WTC11 (cell line): ENCODE measurements around the gene SATB1.

ENCODE experiments used
- CREM ChIP-seq: sonication (generic); formaldehyde crosslinking; IDR thresholded peaks from 2 replicates; pipeline ENCODE4 v1.8.1; 2022; ENCODE audit warnings: mild to moderate bottlenecking, missing genetic modification reagents, moderate library complexity
- GABPB1 ChIP-seq: sonication (generic); formaldehyde crosslinking; IDR thresholded peaks from 2 replicates; pipeline ENCODE4 v1.8.1; 2023; ENCODE audit warnings: mild to moderate bottlenecking, missing genetic modification reagents
- NFYB ChIP-seq: sonication (generic); formaldehyde crosslinking; conservative IDR thresholded peaks from 2 replicates; pipeline ENCODE4 v1.8.0; 2022; ENCODE audit warnings: low read depth, missing genetic modification reagents
- NR1H2 ChIP-seq: sonication (generic); formaldehyde crosslinking; IDR thresholded peaks from 2 replicates; pipeline ENCODE4 v1.9.0; 2021; ENCODE audit warnings: mild to moderate bottlenecking, moderate library complexity, missing genetic modification reagents
- SOX15 ChIP-seq: fragments of 250-450 bp; sonication (Bioruptor Pico); IDR thresholded peaks from 2 replicates; pipeline ENCODE4 v1.9.0; 2021; ENCODE audit warnings: mild to moderate bottlenecking
- ZNF219 ChIP-seq: sonication (generic); formaldehyde crosslinking; IDR thresholded peaks from 2 replicates; pipeline ENCODE4 v1.8.0; 2023; ENCODE audit warnings: missing genetic modification reagents, mild to moderate bottlenecking, borderline replicate concordance
- ZNF317 ChIP-seq: sonication (generic); formaldehyde crosslinking; IDR thresholded peaks from 2 replicates; pipeline ENCODE4 v1.8.1; 2023; ENCODE audit warnings: low read depth, mild to moderate bottlenecking, moderate library complexity, missing genetic modification reagents, borderline replicate concordance
- TF ChIP-seq, protein P1 (sequence below): sonication (generic); formaldehyde crosslinking; IDR thresholded peaks from 2 replicates; pipeline ENCODE4 v1.8.0; 2022; ENCODE audit warnings: mild to moderate bottlenecking, missing genetic modification reagents
- TF ChIP-seq, protein P2 (sequence below): fragments of 200-600 bp; IDR thresholded peaks from 2 replicates; pipeline ENCODE4 v1.8.0; 2022; ENCODE audit warnings: antibody characterized with exemption
- TF ChIP-seq, protein P3 (sequence below): sonication (generic); formaldehyde crosslinking; IDR thresholded peaks from 2 replicates; pipeline ENCODE4 v1.8.0; 2022; ENCODE audit warnings: mild to moderate bottlenecking, missing genetic modification reagents
- TF ChIP-seq, protein P4 (sequence below): sonication (generic); formaldehyde crosslinking; IDR thresholded peaks from 2 replicates; pipeline ENCODE4 v1.8.1; 2023; ENCODE audit warnings: mild to moderate bottlenecking, missing genetic modification reagents
- TF ChIP-seq, protein P5 (sequence below): sonication (generic); formaldehyde crosslinking; IDR thresholded peaks from 2 replicates; pipeline ENCODE4 v1.8.1; 2023; ENCODE audit warnings: mild to moderate bottlenecking, missing genetic modification reagents, moderate library complexity
- TF ChIP-seq, protein P6 (sequence below): sonication (generic); formaldehyde crosslinking; conservative IDR thresholded peaks from 2 replicates; pipeline ENCODE4 v1.8.1; 2022; ENCODE audit warnings: mild to moderate bottlenecking, missing genetic modification reagents

DNA sequence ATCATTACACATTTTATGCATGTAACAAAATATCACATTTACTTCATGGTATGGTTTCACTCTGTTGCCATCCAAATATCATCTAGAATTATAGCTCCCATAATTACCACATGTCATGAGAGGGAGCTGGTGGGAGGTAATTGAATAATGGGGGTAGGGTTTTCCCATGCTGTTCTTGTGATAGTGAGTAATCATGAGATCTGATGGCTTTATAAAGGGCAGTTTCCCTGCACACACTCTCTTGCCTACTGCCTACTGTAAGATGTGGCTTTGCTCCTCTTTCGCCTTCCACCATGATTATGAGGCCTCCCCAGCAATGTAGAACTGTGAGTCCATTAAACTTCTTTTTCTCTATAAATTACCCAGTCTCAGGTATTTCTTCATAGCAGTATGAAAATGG lies 123.4 kb downstream of the SATB1 start:
- TF ChIP-seq, protein P1, sequence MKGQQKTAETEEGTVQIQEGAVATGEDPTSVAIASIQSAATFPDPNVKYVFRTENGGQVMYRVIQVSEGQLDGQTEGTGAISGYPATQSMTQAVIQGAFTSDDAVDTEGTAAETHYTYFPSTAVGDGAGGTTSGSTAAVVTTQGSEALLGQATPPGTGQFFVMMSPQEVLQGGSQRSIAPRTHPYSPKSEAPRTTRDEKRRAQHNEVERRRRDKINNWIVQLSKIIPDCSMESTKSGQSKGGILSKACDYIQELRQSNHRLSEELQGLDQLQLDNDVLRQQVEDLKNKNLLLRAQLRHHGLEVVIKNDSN (CRISPR knock-in tag): no peak
- TF ChIP-seq, protein P2, sequence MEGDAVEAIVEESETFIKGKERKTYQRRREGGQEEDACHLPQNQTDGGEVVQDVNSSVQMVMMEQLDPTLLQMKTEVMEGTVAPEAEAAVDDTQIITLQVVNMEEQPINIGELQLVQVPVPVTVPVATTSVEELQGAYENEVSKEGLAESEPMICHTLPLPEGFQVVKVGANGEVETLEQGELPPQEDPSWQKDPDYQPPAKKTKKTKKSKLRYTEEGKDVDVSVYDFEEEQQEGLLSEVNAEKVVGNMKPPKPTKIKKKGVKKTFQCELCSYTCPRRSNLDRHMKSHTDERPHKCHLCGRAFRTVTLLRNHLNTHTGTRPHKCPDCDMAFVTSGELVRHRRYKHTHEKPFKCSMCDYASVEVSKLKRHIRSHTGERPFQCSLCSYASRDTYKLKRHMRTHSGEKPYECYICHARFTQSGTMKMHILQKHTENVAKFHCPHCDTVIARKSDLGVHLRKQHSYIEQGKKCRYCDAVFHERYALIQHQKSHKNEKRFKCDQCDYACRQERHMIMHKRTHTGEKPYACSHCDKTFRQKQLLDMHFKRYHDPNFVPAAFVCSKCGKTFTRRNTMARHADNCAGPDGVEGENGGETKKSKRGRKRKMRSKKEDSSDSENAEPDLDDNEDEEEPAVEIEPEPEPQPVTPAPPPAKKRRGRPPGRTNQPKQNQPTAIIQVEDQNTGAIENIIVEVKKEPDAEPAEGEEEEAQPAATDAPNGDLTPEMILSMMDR: no peak
- TF ChIP-seq NR1H2 (CRISPR knock-in tag) (no peak), CREM (CRISPR knock-in tag) (no peak), NFYB (no peak), SOX15 (CRISPR knock-in tag) (no peak), ZNF219 (CRISPR knock-in tag) (no peak), GABPB1 (no peak), ZNF317 (CRISPR knock-in tag) (no peak)
- TF ChIP-seq, protein P3, sequence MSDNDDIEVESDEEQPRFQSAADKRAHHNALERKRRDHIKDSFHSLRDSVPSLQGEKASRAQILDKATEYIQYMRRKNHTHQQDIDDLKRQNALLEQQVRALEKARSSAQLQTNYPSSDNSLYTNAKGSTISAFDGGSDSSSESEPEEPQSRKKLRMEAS: no peak
- TF ChIP-seq, protein P4, sequence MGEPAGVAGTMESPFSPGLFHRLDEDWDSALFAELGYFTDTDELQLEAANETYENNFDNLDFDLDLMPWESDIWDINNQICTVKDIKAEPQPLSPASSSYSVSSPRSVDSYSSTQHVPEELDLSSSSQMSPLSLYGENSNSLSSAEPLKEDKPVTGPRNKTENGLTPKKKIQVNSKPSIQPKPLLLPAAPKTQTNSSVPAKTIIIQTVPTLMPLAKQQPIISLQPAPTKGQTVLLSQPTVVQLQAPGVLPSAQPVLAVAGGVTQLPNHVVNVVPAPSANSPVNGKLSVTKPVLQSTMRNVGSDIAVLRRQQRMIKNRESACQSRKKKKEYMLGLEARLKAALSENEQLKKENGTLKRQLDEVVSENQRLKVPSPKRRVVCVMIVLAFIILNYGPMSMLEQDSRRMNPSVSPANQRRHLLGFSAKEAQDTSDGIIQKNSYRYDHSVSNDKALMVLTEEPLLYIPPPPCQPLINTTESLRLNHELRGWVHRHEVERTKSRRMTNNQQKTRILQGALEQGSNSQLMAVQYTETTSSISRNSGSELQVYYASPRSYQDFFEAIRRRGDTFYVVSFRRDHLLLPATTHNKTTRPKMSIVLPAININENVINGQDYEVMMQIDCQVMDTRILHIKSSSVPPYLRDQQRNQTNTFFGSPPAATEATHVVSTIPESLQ (CRISPR knock-in tag): no peak
- TF ChIP-seq, protein P5, sequence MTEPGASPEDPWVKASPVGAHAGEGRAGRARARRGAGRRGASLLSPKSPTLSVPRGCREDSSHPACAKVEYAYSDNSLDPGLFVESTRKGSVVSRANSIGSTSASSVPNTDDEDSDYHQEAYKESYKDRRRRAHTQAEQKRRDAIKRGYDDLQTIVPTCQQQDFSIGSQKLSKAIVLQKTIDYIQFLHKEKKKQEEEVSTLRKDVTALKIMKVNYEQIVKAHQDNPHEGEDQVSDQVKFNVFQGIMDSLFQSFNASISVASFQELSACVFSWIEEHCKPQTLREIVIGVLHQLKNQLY: no peak
- TF ChIP-seq, protein P6, sequence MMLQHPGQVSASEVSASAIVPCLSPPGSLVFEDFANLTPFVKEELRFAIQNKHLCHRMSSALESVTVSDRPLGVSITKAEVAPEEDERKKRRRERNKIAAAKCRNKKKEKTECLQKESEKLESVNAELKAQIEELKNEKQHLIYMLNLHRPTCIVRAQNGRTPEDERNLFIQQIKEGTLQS (CRISPR knock-in tag): no peak
